Heart left ventricle (tissue), 13 donors: ENCODE results near the gene MYL6.

ENCODE experiments used
- POLR2A ChIP-seq, 2 donors: fragments of 450-650 bp; IDR thresholded peaks; one replicate each; pipeline ENCODE4 v1.6.1; 2017; ENCODE audit warnings: antibody characterized with exemption in 2 of 2, mild to moderate bottlenecking in 2 of 2, moderate library complexity in 2 of 2
- TF ChIP-seq, protein P1 (sequence below), 12 donors: fragments of 200-600 bp; sonication (generic) in 4 of 12; IDR thresholded peaks; one replicate each; pipeline versions ENCODE4 v1.5.0 to v1.8.0; 2018 to 2022; ENCODE audit warnings: antibody characterized with exemption in 12 of 12, mild to moderate bottlenecking in 5 of 12
- donor health status: ischemic (EF 13 %, LVEDD 7.1; RV severe dilation, severe dysfunction).
- donor health status: DM: no; HTN: yes; CAD: no.
- donor health status: DM: no; HTN: no; CAD: no.
- donor health status: ischemic (EF 25% LVEDD 6.9; RV normal size, moderate dysfunction).
- donor health status: ischemic (EF 25% LVEDD 5.7; RV mildly dilated, moderate dysfunction).
- donor health status: ischemic (EF 35%, LVEDD 5.7; RV mildly dilated, moderate dysfunction).
- donor health status: nonischemic (EF 11% LVEDD 7.7; RV severe dilation, severe dysfunction).
- donor health status: DM: yes; HTN: yes; CAD: no.
- donor health status: PGD.
- donor health status: ischemic (EF 29% LVEDD 5.4; RV normal size, mild dysfunction).
- donor health status: nonischemic (EF 23%, LVEDD 6.1; RV moderate dilation, normal function).

DNA sequence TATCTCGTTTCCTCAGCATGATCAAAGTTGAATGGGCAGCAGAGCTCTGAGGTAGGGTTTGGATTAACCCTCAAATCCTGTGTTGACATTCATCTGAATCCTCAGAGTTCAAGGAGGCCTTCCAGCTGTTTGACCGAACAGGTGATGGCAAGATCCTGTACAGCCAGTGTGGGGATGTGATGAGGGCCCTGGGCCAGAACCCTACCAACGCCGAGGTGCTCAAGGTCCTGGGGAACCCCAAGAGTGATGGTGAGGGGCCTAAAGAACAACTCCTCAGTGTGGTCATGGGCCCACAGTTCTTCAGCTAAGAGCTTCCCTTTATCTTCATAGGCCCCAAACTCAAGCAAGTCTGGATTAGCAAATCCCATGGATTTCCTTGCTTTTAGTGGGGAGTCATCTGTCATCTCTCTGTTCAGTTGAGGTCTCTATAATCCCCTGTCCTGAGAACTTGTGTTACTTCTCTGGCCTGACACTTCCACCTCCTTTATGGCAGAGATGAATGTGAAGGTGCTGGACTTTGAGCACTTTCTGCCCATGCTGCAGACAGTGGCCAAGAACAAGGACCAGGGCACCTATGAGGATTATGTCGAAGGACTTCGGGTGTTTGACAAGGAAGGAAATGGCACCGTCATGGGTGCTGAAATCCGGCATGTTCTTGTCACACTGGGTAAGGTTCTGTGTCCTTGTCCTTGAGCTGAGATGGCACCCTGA lies 1.5 kb downstream of the MYL6 start:
- TF ChIP-seq POLR2A (IDR thresholded peaks at IDR 0.05) = no peak
- TF ChIP-seq, protein P1, sequence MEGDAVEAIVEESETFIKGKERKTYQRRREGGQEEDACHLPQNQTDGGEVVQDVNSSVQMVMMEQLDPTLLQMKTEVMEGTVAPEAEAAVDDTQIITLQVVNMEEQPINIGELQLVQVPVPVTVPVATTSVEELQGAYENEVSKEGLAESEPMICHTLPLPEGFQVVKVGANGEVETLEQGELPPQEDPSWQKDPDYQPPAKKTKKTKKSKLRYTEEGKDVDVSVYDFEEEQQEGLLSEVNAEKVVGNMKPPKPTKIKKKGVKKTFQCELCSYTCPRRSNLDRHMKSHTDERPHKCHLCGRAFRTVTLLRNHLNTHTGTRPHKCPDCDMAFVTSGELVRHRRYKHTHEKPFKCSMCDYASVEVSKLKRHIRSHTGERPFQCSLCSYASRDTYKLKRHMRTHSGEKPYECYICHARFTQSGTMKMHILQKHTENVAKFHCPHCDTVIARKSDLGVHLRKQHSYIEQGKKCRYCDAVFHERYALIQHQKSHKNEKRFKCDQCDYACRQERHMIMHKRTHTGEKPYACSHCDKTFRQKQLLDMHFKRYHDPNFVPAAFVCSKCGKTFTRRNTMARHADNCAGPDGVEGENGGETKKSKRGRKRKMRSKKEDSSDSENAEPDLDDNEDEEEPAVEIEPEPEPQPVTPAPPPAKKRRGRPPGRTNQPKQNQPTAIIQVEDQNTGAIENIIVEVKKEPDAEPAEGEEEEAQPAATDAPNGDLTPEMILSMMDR (IDR thresholded peaks at IDR 0.05) = no peak
